Natural killer cell (primary cell): ENCODE results near the gene GREB1. TPM values are rescaled to one million over a fixed set of nuclear protein-coding genes. Genes with fewer than 3 reads are reported as not detected.

ENCODE experiments used
- ATAC-seq, 3 donors: fragments of 150-1000 bp in 2 of 3; fragments of 200-7000 bp in 1 of 3; cut with Tn5 transposase; 1 replicate in 1 of 3; 2 replicates in 2 of 3; pipeline ENCODE4 v1.10.0; 2021; ENCODE audit warnings: mild to moderate bottlenecking in 2 of 3, moderate library complexity in 2 of 3
- DNase-seq, 2 donors: peaks; one replicate each; pipeline versions ENCODE4 v3.0.0 to v3.0.0-alpha.2; 2013 to 2021; ENCODE audit warnings: mixed read lengths in 1 of 2
- H3K27ac ChIP-seq: one replicate; pipeline ENCODE4 v1.5.1; 2013; ENCODE audit warnings: mild to moderate bottlenecking, low read length
- H3K27me3 ChIP-seq: one replicate; pipeline ENCODE4 v1.6.1; 2013; ENCODE audit warnings: low read length; ENCODE audit not compliant: control insufficient read depth, insufficient read depth
- H3K36me3 ChIP-seq: one replicate; pipeline ENCODE4 v1.6.1; 2013; ENCODE audit warnings: low read length; ENCODE audit not compliant: control insufficient read depth, insufficient read depth
- H3K4me1 ChIP-seq: one replicate; pipeline ENCODE4 v1.6.1; 2013; ENCODE audit warnings: low read length; ENCODE audit not compliant: control insufficient read depth, insufficient read depth
- H3K4me3 ChIP-seq: one replicate; pipeline ENCODE4 v1.5.1; 2013; ENCODE audit warnings: low read length
- H3K9me3 ChIP-seq: one replicate; pipeline ENCODE4 v1.6.1; 2013; ENCODE audit warnings: low read length; ENCODE audit not compliant: control insufficient read depth, insufficient read depth
- H3K27ac Mint-ChIP-seq, 2 donors: one replicate each; pipeline ENCODE4 v1.8.0; 2022; ENCODE audit warnings: mild to moderate bottlenecking in 2 of 2, mixed read lengths in 2 of 2, moderate library complexity in 1 of 2
- H3K27me3 Mint-ChIP-seq, 2 donors: one replicate each; pipeline ENCODE4 v1.8.0; 2022; ENCODE audit warnings: low read depth in 2 of 2, mixed read lengths in 2 of 2
- H3K36me3 Mint-ChIP-seq: one replicate; pipeline ENCODE4 v1.8.0; 2022; ENCODE audit warnings: mixed read lengths
- H3K4me1 Mint-ChIP-seq, 2 donors: one replicate each; pipeline ENCODE4 v1.8.0; 2022; ENCODE audit warnings: mixed read lengths in 2 of 2
- H3K4me3 Mint-ChIP-seq: one replicate; pipeline ENCODE4 v1.8.0; 2022; ENCODE audit warnings: mild to moderate bottlenecking, moderate library complexity, mixed read lengths
- H3K9me3 Mint-ChIP-seq, 2 donors: one replicate each; pipeline ENCODE4 v1.8.0; 2022; ENCODE audit warnings: mixed read lengths in 2 of 2
- CTCF ChIP-seq: fragments of 200-600 bp; IDR thresholded peaks from one replicate; pipeline ENCODE4 v1.8.0; 2022; ENCODE audit warnings: antibody characterized with exemption
- WGBS: methylation state at CpG from one replicate; pipeline ENCODE4 v1.1.7; 2013; ENCODE audit warnings: missing lambda C conversion rate; ENCODE audit not compliant: insufficient coverage; 5-methylcytosine and 5-hydroxymethylcytosine counted together
- intact Hi-C: fragments of 100-400 bp; cut with micrococcal nuclease; formaldehyde crosslinking; loops from one replicate; pipeline ENCODE4 v1.14.2; 2022
- total RNA-seq, 4 donors: library from RNA; stranded (reverse); fragments of 120-200 nt in 1 of 4; gene quantifications; one replicate each; pipeline versions ENCODE4 v1.2.3 to v1.2.4, GENCODE V29; 2013 to 2022

The GREB1 gene
- total RNA-seq, 3 donors from 2014 or later (not counting 1 experiment from before 2014, with no cell fraction given): 0.85 to 2.5 (median 2.4) TPM

- Mint-ChIP-seq H3K4me1 (peaks cover 0 to 5% of the 10 kb centered on the region in 2 donors), H3K27ac (no peak overlapping the region), H3K4me3 (no peak overlapping the region), H3K27me3 (peaks cover 3 to 15% of the 10 kb centered on the region in 2 donors), H3K36me3 (no peaks in the 10 kb centered on the region), H3K9me3 (no peaks in the 10 kb centered on the region)
- no peaks in the 10 kb centered on the region for H3K36me3 ChIP-seq
- H3K4me3 ChIP-seq: no peak overlapping the region
- ATAC-seq (no peak), DNase-seq (no peak)
- H3K27ac ChIP-seq: no peak overlapping the region
- no peaks in the 10 kb centered on the region for H3K9me3 ChIP-seq
- no peak for TF ChIP-seq CTCF
- intact Hi-C loops: no loop called here
- 70% methylated on average over 8 of the region's 8 CpGs for WGBS
- H3K27me3 ChIP-seq: no peaks in the 10 kb centered on the region
- H3K4me1 ChIP-seq: no peaks in the 10 kb centered on the region
Observed at GRCh38 chr2:11503354-11503927, 30.4 kb upstream of the GREB1 start.

GRCh38 chr2:11505652-11506610 is 27.9 kb upstream of the GREB1 start:
- 67% methylated on average over 11 of the region's 11 CpGs for WGBS
- Mint-ChIP-seq H3K9me3 (no peaks in the 10 kb centered on the region), H3K27me3 (peaks cover 0 to under 1% of the 10 kb centered on the region in 2 donors), H3K27ac (no peak overlapping the region), H3K36me3 (no peaks in the 10 kb centered on the region), H3K4me1 (no peaks in the 10 kb centered on the region), H3K4me3 (no peak overlapping the region)
- intact Hi-C loops: no loop called here
- Histone ChIP-seq H3K4me3 (no peak overlapping the region), H3K27me3 (no peaks in the 10 kb centered on the region), H3K27ac (no peak overlapping the region), H3K9me3 (no peaks in the 10 kb centered on the region), H3K4me1 (no peaks in the 10 kb centered on the region), H3K36me3 (no peaks in the 10 kb centered on the region)
- no peak for TF ChIP-seq CTCF
- ATAC-seq: no peak
- DNase-seq: no peak

- ATAC-seq: no peak
- WGBS: 0% methylated on average over 1 of the region's 3 CpGs
- H3K36me3 Mint-ChIP-seq: no peaks in the 10 kb centered on the region
Observed at GRCh38 chr2:11506611-11506969, 27.3 kb upstream of the GREB1 start.

More at GRCh38 chr2:11506611-11506969, 27.3 kb upstream of the GREB1 start:
- H3K4me1 Mint-ChIP-seq: no peaks in the 10 kb centered on the region
- no peaks in the 10 kb centered on the region for H3K9me3 Mint-ChIP-seq
- TF ChIP-seq CTCF: no peak
- no peaks in the 10 kb centered on the region for H3K4me1 ChIP-seq
- H3K27me3 Mint-ChIP-seq: peaks cover 0 to 4% of the 10 kb centered on the region in 2 donors
- no peak overlapping the region for H3K27ac Mint-ChIP-seq
- H3K9me3 ChIP-seq: no peaks in the 10 kb centered on the region
- H3K27ac ChIP-seq: no peak overlapping the region
- H3K27me3 ChIP-seq: no peaks in the 10 kb centered on the region
- H3K4me3 Mint-ChIP-seq: no peak overlapping the region
- no peak for DNase-seq
- H3K36me3 ChIP-seq: no peaks in the 10 kb centered on the region
- intact Hi-C loops: no loop called here
- no peak overlapping the region for H3K4me3 ChIP-seq
